Measurements from ENCODE around the gene KIT. TPM values are rescaled to one million over a fixed set of nuclear protein-coding genes. Genes with fewer than 3 reads are reported as not detected.

KIT gene
- 1.5 and 2.3 TPM in 2 replicates for polyA plus RNA-seq

DNA sequence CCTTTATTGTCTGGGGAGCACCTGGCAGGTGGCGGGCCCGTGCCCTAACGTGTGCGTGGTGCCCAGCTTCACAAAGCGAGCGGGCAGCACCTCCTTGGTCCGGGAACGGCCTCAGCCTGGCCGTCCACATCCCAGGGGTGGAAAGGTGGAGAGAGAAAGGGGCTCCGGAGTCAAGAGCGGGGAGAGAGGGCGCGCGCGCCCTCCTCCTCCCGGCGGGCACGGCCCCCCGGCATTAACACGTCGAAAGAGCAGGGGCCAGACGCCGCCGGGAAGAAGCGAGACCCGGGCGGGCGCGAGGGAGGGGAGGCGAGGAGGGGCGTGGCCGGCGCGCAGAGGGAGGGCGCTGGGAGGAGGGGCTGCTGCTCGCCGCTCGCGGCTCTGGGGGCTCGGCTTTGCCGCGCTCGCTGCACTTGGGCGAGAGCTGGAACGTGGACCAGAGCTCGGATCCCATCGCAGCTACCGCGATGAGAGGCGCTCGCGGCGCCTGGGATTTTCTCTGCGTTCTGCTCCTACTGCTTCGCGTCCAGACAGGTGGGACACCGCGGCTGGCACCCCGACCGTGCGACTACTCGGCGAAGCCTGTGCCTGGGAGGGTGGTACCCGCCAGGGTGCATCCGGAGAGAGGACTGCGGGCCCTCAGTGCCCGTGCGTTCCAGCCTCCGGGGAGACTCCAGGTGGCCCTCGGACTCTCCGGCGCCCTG, at the start of gene KIT:
KIT (plus strand) TSS at position 407 of the 701 bp plus-strand sequence; CDS start at position 465, 58 bp downstream.

